ENCODE measurements around the gene KRT17. TPM values are rescaled to one million over a fixed set of nuclear protein-coding genes. Genes with fewer than 3 reads are reported as not detected.
A peak's percentile ranks its signal among the peaks of the same experiment; 100 is the strongest.
"Not testable (repeated sequence)": the region's sequence is repeated elsewhere in the genome, so short reads cannot be mapped to it uniquely, and the experiment has no call there.

KRT17 gene
- total RNA-seq, 1 donor from 2014 or later = 0.46 TPM

- peaks cover 16% of the 10 kb centered on the region for H3K9me3 Mint-ChIP-seq (ENCODE audit: low read depth)
- not testable (repeated sequence) for H3K27ac Mint-ChIP-seq; H3K36me3 Mint-ChIP-seq (ENCODE audit: insufficient read depth); H3K4me1 Mint-ChIP-seq (ENCODE audit: low read depth); DNase-seq (ENCODE audit: low spot score, unreplicated experiment); H3K4me3 Mint-ChIP-seq (ENCODE audit: low read depth)
- TF ChIP-seq CTCF (IDR thresholded peaks at IDR 0.05; ENCODE audit: unreplicated experiment) = peak; percentile 56
- H3K27me3 Mint-ChIP-seq = peaks cover 21% of the 10 kb centered on the region
Measured at GRCh38 chr17:41610061-41610517, 14.3 kb downstream of the KRT17 start.

GRCh38 chr17:41606930-41607329 is 17.4 kb downstream of the KRT17 start:
- not testable (repeated sequence) for H3K27ac Mint-ChIP-seq; H3K36me3 Mint-ChIP-seq (ENCODE audit: insufficient read depth); H3K4me3 Mint-ChIP-seq (ENCODE audit: low read depth); H3K4me1 Mint-ChIP-seq (ENCODE audit: low read depth); DNase-seq (ENCODE audit: low spot score, unreplicated experiment)
- H3K9me3 Mint-ChIP-seq (ENCODE audit: low read depth) = peaks cover 16% of the 10 kb centered on the region
- H3K27me3 Mint-ChIP-seq = peaks cover 21% of the 10 kb centered on the region

DNA sequence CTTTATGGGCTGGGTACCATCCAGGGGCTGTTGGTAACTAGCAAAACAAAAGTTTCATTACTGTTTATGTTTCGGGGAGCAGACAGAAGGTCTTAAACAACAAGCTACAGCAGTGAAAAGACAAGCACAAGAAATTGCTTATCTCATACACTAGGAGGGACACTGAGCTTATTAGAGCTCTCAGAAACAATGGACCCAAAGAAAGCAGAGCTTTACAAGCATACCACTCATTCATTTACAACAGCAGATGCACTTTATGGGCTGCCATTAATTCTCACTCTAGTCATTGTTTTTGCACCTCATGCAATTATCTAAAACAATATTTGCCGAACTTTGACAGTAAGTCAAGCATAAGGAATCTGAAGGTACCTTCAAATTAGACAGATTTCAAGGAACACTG is 21.9 kb downstream of the KRT17 start:
- TF ChIP-seq CTCF (IDR thresholded peaks at IDR 0.05; ENCODE audit: unreplicated experiment) = no peak
- Mint-ChIP-seq H3K36me3 (ENCODE audit: insufficient read depth) (peaks cover 5% of the 10 kb centered on the region), H3K27me3 (no peaks in the 10 kb centered on the region), H3K4me3 (ENCODE audit: low read depth) (no peak overlapping the region), H3K9me3 (ENCODE audit: low read depth) (peaks cover 14% of the 10 kb centered on the region), H3K27ac (no peak overlapping the region), H3K4me1 (ENCODE audit: low read depth) (peaks cover 3% of the 10 kb centered on the region)
- DNase-seq (ENCODE audit: low spot score, unreplicated experiment) = no peak

GRCh38 chr17:41600318-41600717 is 24.1 kb downstream of the KRT17 start:
- Mint-ChIP-seq H3K36me3 (ENCODE audit: insufficient read depth) (no peaks in the 10 kb centered on the region), H3K4me3 (ENCODE audit: low read depth) (no peak overlapping the region), H3K27me3 (peaks cover 10% of the 10 kb centered on the region), H3K4me1 (ENCODE audit: low read depth) (peaks cover 3% of the 10 kb centered on the region), H3K27ac (no peak overlapping the region), H3K9me3 (ENCODE audit: low read depth) (no peaks in the 10 kb centered on the region)
- TF ChIP-seq CTCF (IDR thresholded peaks at IDR 0.05; ENCODE audit: unreplicated experiment) = no peak
- no peak for DNase-seq (ENCODE audit: low spot score, unreplicated experiment)

- H3K27ac Mint-ChIP-seq = no peak overlapping the region
- peaks cover 14% of the 10 kb centered on the region for H3K27me3 Mint-ChIP-seq
- no peak overlapping the region for H3K4me3 Mint-ChIP-seq (ENCODE audit: low read depth)
- no peak for TF ChIP-seq CTCF (IDR thresholded peaks at IDR 0.05; ENCODE audit: unreplicated experiment)
- H3K4me1 Mint-ChIP-seq (ENCODE audit: low read depth) = peaks cover under 1% of the 10 kb centered on the region
- H3K9me3 Mint-ChIP-seq (ENCODE audit: low read depth) = no peaks in the 10 kb centered on the region
- no peak for DNase-seq (ENCODE audit: low spot score, unreplicated experiment)
- H3K36me3 Mint-ChIP-seq (ENCODE audit: insufficient read depth) = no peaks in the 10 kb centered on the region
Measured at GRCh38 chr17:41599680-41600079, 24.7 kb downstream of the KRT17 start.

DNA sequence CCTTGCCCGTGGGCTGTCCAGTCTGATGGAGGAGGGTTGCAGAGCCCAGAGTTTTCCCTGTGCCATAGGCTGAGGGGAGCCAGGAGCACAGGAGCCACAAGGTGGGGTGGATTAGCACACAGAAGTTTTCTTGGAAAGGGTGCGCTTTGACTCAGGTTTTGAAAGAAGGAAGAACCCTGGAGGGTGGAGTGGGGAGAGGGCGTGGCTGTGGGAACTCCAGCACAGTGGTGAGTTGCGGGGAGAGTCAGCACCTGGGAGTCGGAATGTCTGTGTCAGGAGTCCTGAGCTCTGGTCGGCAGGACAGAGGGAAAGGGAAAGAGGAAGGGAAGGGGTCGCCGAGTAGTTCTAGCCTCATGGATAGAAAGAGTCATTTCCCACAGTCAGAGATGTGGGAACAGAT is 28.8 kb downstream of the KRT17 start:
- no peak for DNase-seq (ENCODE audit: low spot score, unreplicated experiment)
- Mint-ChIP-seq H3K4me3 (ENCODE audit: low read depth) (no peak overlapping the region), H3K4me1 (ENCODE audit: low read depth) (no peaks in the 10 kb centered on the region), H3K27me3 (peaks cover 24% of the 10 kb centered on the region), H3K27ac (no peak overlapping the region), H3K9me3 (ENCODE audit: low read depth) (no peaks in the 10 kb centered on the region), H3K36me3 (ENCODE audit: insufficient read depth) (no peaks in the 10 kb centered on the region)
- no peak for TF ChIP-seq CTCF (IDR thresholded peaks at IDR 0.05; ENCODE audit: unreplicated experiment)

Data from progenitor cell of endocrine pancreas (in vitro differentiated cells).